Activated CD4-positive, alpha-beta memory T cell treated with anti-CD3 and anti-CD28 coated beads for 36 hours (primary cell): ENCODE measurements around the gene RIPOR2. TPM values are rescaled to one million over a fixed set of nuclear protein-coding genes. Genes with fewer than 3 reads are reported as not detected.
A peak's percentile ranks its signal among the peaks of the same experiment; 100 is the strongest.

Experiments
- CTCF ChIA-PET: fragments of 350-600 bp; sonication (Branson Sonifier 250); formaldehyde crosslinking; loops from one replicate; lab custom pipeline; 2021; ENCODE audit warnings: antibody characterized with exemption, inconsistent platforms; lab: Charles Lee
- POLR2A ChIA-PET: fragments of 350-600 bp; sonication (Branson Sonifier 250); formaldehyde crosslinking; loops from one replicate; lab custom pipeline; 2021; ENCODE audit warnings: antibody characterized with exemption; lab: Charles Lee
- DNase-seq: peaks from one replicate; pipeline ENCODE4 v3.0.0-alpha.2; 2020
- H3K27ac Mint-ChIP-seq: one replicate; pipeline ENCODE4 v1.8.0; 2021; ENCODE audit warnings: mixed read lengths
- H3K27me3 Mint-ChIP-seq: one replicate; pipeline ENCODE4 v1.8.0; 2021; ENCODE audit warnings: mixed read lengths
- H3K36me3 Mint-ChIP-seq: one replicate; pipeline ENCODE4 v1.8.0; 2021; ENCODE audit warnings: mixed read lengths
- H3K4me1 Mint-ChIP-seq: one replicate; pipeline ENCODE4 v1.8.0; 2021; ENCODE audit warnings: low read depth, mixed read lengths
- H3K4me3 Mint-ChIP-seq: one replicate; pipeline ENCODE4 v1.8.0; 2021; ENCODE audit warnings: mild to moderate bottlenecking, mixed read lengths
- H3K9me3 Mint-ChIP-seq: one replicate; pipeline ENCODE4 v1.8.0; 2021; ENCODE audit warnings: mixed read lengths
- intact Hi-C: fragments of 100-400 bp; cut with micrococcal nuclease; formaldehyde crosslinking; loops from one replicate; pipeline ENCODE4 v1.15.1; 2023
- total RNA-seq, 2 experiments: library from RNA; stranded (reverse); gene quantifications; one replicate each; pipeline ENCODE4 v1.2.3, GENCODE V29; 2021

RIPOR2 gene
- total RNA-seq: 10 to 100 TPM; 64.5 to 68.7 TPM

GRCh38 chr6:24935366-24936152, at the start of gene RIPOR2:
Gene RIPOR2 (minus strand): TSS chr6:24935960. CDS start chr6:24935898, 62 bp downstream.
- Mint-ChIP-seq H3K27ac (peak within 1 kb of the TSS; percentile 97), H3K27me3 (no peaks in the 10 kb centered on the region), H3K9me3 (no peaks in the 10 kb centered on the region), H3K4me3 (peak within 1 kb of the TSS; percentile 87), H3K4me1 (peaks cover 86% of the 10 kb centered on the region), H3K36me3 (peaks cover 10% of the 10 kb centered on the region)
- POLR2A ChIA-PET: interaction anchor here (0.9 to 6.0 kb wide), 13 partner anchors 10 to 160 kb away, joined by 3 to 45 read pairs (median 4); no protein-coding TSS in a partner anchor
- intact Hi-C loops: loop anchor here (1.0 to 10.0 kb wide), 9 partner anchors 7 to 1089 kb away; a partner anchor contains a TSS
- CTCF ChIA-PET: interaction anchor here (1.0 to 8.0 kb wide), 27 partner anchors 8 to 135 kb away, joined by 3 to 195 read pairs (median 18); no protein-coding TSS in a partner anchor
- DNase-seq: peak; percentile 84

GRCh38 chr6:24985323-24985722, 49.6 kb upstream of the RIPOR2 start:
- ChIA-PET CTCF (no interaction called here), POLR2A (no interaction called here)
- Mint-ChIP-seq H3K4me3 (no peak overlapping the region), H3K36me3 (peaks cover 9% of the 10 kb centered on the region), H3K4me1 (peaks cover 67% of the 10 kb centered on the region), H3K9me3 (peaks cover 4% of the 10 kb centered on the region), H3K27me3 (no peaks in the 10 kb centered on the region), H3K27ac (no peak overlapping the region)
- intact Hi-C loops: no loop called here
- DNase-seq: no peak

GRCh38 chr6:24982231-24982630, 46.5 kb upstream of the RIPOR2 start:
- no peak overlapping the region for H3K4me3 Mint-ChIP-seq
- intact Hi-C loops: no loop called here
- H3K4me1 Mint-ChIP-seq: peaks cover 74% of the 10 kb centered on the region
- H3K36me3 Mint-ChIP-seq: peaks cover 11% of the 10 kb centered on the region
- H3K27me3 Mint-ChIP-seq: no peaks in the 10 kb centered on the region
- POLR2A ChIA-PET: interaction anchor here (0.9 to 3.1 kb wide), 3 partner anchors 8 to 84 kb away, joined by 3 to 10 read pairs (median 6); no protein-coding TSS in a partner anchor
- H3K9me3 Mint-ChIP-seq: peaks cover under 1% of the 10 kb centered on the region
- DNase-seq: no peak
- H3K27ac Mint-ChIP-seq: no peak overlapping the region
- CTCF ChIA-PET: interaction anchor here (0.7 to 7.4 kb wide), 8 partner anchors 9 to 126 kb away, joined by 3 to 77 read pairs (median 6); no protein-coding TSS in a partner anchor

- no peak overlapping the region for H3K4me3 Mint-ChIP-seq
- ChIA-PET POLR2A (interaction anchor here (1.9 kb wide), 1 partner anchor 10 kb away, joined by 6 read pairs; no protein-coding TSS in a partner anchor), CTCF (interaction anchor here (1.5 to 7.4 kb wide), 4 partner anchors 10 to 125 kb away, joined by 7 to 77 read pairs (median 12); no protein-coding TSS in a partner anchor)
- H3K27ac Mint-ChIP-seq: no peak overlapping the region
- H3K4me1 Mint-ChIP-seq: peaks cover 66% of the 10 kb centered on the region
- intact Hi-C loops: no loop called here
- no peaks in the 10 kb centered on the region for H3K9me3 Mint-ChIP-seq
- H3K27me3 Mint-ChIP-seq: no peaks in the 10 kb centered on the region
- H3K36me3 Mint-ChIP-seq: peaks cover 7% of the 10 kb centered on the region
- DNase-seq: no peak
Measured at GRCh38 chr6:24981386-24981760, 45.6 kb upstream of the RIPOR2 start.

- ChIA-PET POLR2A (interaction anchor here (1.9 kb wide), 1 partner anchor 10 kb away, joined by 6 read pairs; no protein-coding TSS in a partner anchor), CTCF (interaction anchor here (1.5 to 7.4 kb wide), 4 partner anchors 10 to 125 kb away, joined by 7 to 77 read pairs (median 18); partner anchors contain the start of gene RIPOR2)
- no peaks in the 10 kb centered on the region for H3K9me3 Mint-ChIP-seq
- peaks cover 6% of the 10 kb centered on the region for H3K36me3 Mint-ChIP-seq
- DNase-seq: no peak
- no peak overlapping the region for H3K27ac Mint-ChIP-seq
- H3K27me3 Mint-ChIP-seq: no peaks in the 10 kb centered on the region
- intact Hi-C loops: no loop called here
- H3K4me3 Mint-ChIP-seq: no peak overlapping the region
- peaks cover 60% of the 10 kb centered on the region for H3K4me1 Mint-ChIP-seq
Measured at GRCh38 chr6:24980507-24981385, 45.0 kb upstream of the RIPOR2 start.

GRCh38 chr6:24979176-24979575, 43.4 kb upstream of the RIPOR2 start:
- H3K4me3 Mint-ChIP-seq: no peak overlapping the region
- H3K27ac Mint-ChIP-seq: no peak overlapping the region
- H3K9me3 Mint-ChIP-seq: no peaks in the 10 kb centered on the region
- H3K36me3 Mint-ChIP-seq: peaks cover 7% of the 10 kb centered on the region
- H3K4me1 Mint-ChIP-seq: peaks cover 58% of the 10 kb centered on the region
- no peaks in the 10 kb centered on the region for H3K27me3 Mint-ChIP-seq
- CTCF ChIA-PET: interaction anchor here (3.7 to 7.4 kb wide), 2 partner anchors 12 to 45 kb away, joined by 19 to 77 read pairs; partner anchors contain the start of gene RIPOR2
- POLR2A ChIA-PET: no interaction called here
- DNase-seq: no peak
- intact Hi-C loops: no loop called here

- Mint-ChIP-seq H3K4me3 (peak overlapping the region; percentile 48), H3K9me3 (no peaks in the 10 kb centered on the region), H3K27ac (peak overlapping the region; percentile 90), H3K36me3 (peaks cover 12% of the 10 kb centered on the region), H3K4me1 (peaks cover 64% of the 10 kb centered on the region), H3K27me3 (no peaks in the 10 kb centered on the region)
- POLR2A ChIA-PET: interaction anchor here (0.6 to 2.3 kb wide), 25 partner anchors 9 to 199 kb away, joined by 3 to 27 read pairs (median 4); partner anchors contain the start of gene RIPOR2
- CTCF ChIA-PET: interaction anchor here (0.6 to 3.4 kb wide), 16 partner anchors 9 to 119 kb away, joined by 3 to 31 read pairs (median 4); partner anchors contain the start of gene RIPOR2
- intact Hi-C loops: loop anchor here (1.0 to 2.0 kb wide), 9 partner anchors 22 to 164 kb away; no protein-coding TSS in a partner anchor
- peak; percentile 69 for DNase-seq
Measured at GRCh38 chr6:24974182-24975171, 38.7 kb upstream of the RIPOR2 start.

GRCh38 chr6:24972311-24972958, 36.7 kb upstream of the RIPOR2 start:
- ChIA-PET POLR2A (interaction anchor here (0.6 kb wide), 1 partner anchor 17 kb away, joined by 4 read pairs; no protein-coding TSS in a partner anchor), CTCF (interaction anchor here (0.9 to 3.0 kb wide), 2 partner anchors 39 to 140 kb away, joined by 3 to 31 read pairs; no protein-coding TSS in a partner anchor)
- H3K27ac Mint-ChIP-seq: no peak overlapping the region
- intact Hi-C loops: no loop called here
- H3K27me3 Mint-ChIP-seq: no peaks in the 10 kb centered on the region
- peaks cover 64% of the 10 kb centered on the region for H3K4me1 Mint-ChIP-seq
- peaks cover 7% of the 10 kb centered on the region for H3K36me3 Mint-ChIP-seq
- H3K4me3 Mint-ChIP-seq: no peak overlapping the region
- H3K9me3 Mint-ChIP-seq: no peaks in the 10 kb centered on the region
- DNase-seq: no peak

GRCh38 chr6:24971067-24971466, 35.3 kb upstream of the RIPOR2 start:
- ChIA-PET POLR2A (interaction anchor here (1.1 kb wide), 1 partner anchor 20 kb away, joined by 3 read pairs; no protein-coding TSS in a partner anchor), CTCF (interaction anchor here (2.8 kb wide), 1 partner anchor 37 kb away, joined by 9 read pairs; no protein-coding TSS in a partner anchor)
- intact Hi-C loops: no loop called here

GRCh38 chr6:24969343-24969860, 33.6 kb upstream of the RIPOR2 start:
- Mint-ChIP-seq H3K36me3 (peaks cover 5% of the 10 kb centered on the region), H3K4me1 (peaks cover 66% of the 10 kb centered on the region), H3K9me3 (no peaks in the 10 kb centered on the region), H3K27me3 (no peaks in the 10 kb centered on the region), H3K27ac (no peak overlapping the region), H3K4me3 (no peak overlapping the region)
- ChIA-PET POLR2A (no interaction called here), CTCF (interaction anchor here (0.8 to 2.8 kb wide), 4 partner anchors 8 to 35 kb away, joined by 3 to 9 read pairs (median 4); no protein-coding TSS in a partner anchor)
- intact Hi-C loops: no loop called here
- DNase-seq: no peak

More at GRCh38 chr6:24971067-24971466, 35.3 kb upstream of the RIPOR2 start:
- no peaks in the 10 kb centered on the region for H3K27me3 Mint-ChIP-seq
- no peak for DNase-seq
- H3K36me3 Mint-ChIP-seq: peaks cover 5% of the 10 kb centered on the region
- H3K4me3 Mint-ChIP-seq: no peak overlapping the region
- H3K27ac Mint-ChIP-seq: no peak overlapping the region
- no peaks in the 10 kb centered on the region for H3K9me3 Mint-ChIP-seq
- peaks cover 69% of the 10 kb centered on the region for H3K4me1 Mint-ChIP-seq
